Endothelial cell (in vitro differentiated cells): ENCODE data around the gene CALHM1. TPM values are rescaled to one million over a fixed set of nuclear protein-coding genes. Genes with fewer than 3 reads are reported as not detected.

Experiments
- DNase-seq: peaks from one replicate; pipeline ENCODE4 v3.0.0; 2021; ENCODE audit warnings: low spot score
- H3K27ac Mint-ChIP-seq: one replicate; pipeline ENCODE4 v1.8.0; 2021; ENCODE audit warnings: mixed read lengths, inconsistent platforms; ENCODE audit not compliant: unreplicated experiment
- H3K27me3 Mint-ChIP-seq: one replicate; pipeline ENCODE4 v1.8.0; 2021; ENCODE audit warnings: mild to moderate bottlenecking, moderate library complexity, mixed read lengths, inconsistent platforms; ENCODE audit not compliant: unreplicated experiment
- H3K36me3 Mint-ChIP-seq: one replicate; pipeline ENCODE4 v1.8.0; 2021; ENCODE audit warnings: mild to moderate bottlenecking, low read depth, mixed read lengths, inconsistent platforms; ENCODE audit not compliant: unreplicated experiment
- H3K4me1 Mint-ChIP-seq: one replicate; pipeline ENCODE4 v1.8.0; 2021; ENCODE audit warnings: mild to moderate bottlenecking, mixed read lengths, inconsistent platforms; ENCODE audit not compliant: unreplicated experiment
- H3K4me3 Mint-ChIP-seq: one replicate; pipeline ENCODE4 v1.8.0; 2021; ENCODE audit warnings: mild to moderate bottlenecking, mixed read lengths, inconsistent platforms; ENCODE audit not compliant: unreplicated experiment
- H3K9me3 Mint-ChIP-seq: one replicate; pipeline ENCODE4 v1.8.0; 2021; ENCODE audit warnings: mixed read lengths, inconsistent platforms; ENCODE audit not compliant: unreplicated experiment
- total RNA-seq: library from RNA; stranded (reverse); fragmentation: NEBNext Ultra II Directional; extraction: Animal tissue kit (Norgen Biotek cat#: 25700); gene quantifications from one replicate; pipeline ENCODE4 v1.2.1, GENCODE V29; 2021; ENCODE audit not compliant: unreplicated experiment
- TF ChIP-seq, protein P1 (sequence below): fragments of 200-600 bp; sonication (generic); IDR thresholded peaks from one replicate; pipeline ENCODE4 v1.5.0; 2021; ENCODE audit warnings: antibody characterized with exemption; ENCODE audit not compliant: unreplicated experiment

The CALHM1 gene
- total RNA-seq, 1 donor from 2014 or later = not detected

DNA sequence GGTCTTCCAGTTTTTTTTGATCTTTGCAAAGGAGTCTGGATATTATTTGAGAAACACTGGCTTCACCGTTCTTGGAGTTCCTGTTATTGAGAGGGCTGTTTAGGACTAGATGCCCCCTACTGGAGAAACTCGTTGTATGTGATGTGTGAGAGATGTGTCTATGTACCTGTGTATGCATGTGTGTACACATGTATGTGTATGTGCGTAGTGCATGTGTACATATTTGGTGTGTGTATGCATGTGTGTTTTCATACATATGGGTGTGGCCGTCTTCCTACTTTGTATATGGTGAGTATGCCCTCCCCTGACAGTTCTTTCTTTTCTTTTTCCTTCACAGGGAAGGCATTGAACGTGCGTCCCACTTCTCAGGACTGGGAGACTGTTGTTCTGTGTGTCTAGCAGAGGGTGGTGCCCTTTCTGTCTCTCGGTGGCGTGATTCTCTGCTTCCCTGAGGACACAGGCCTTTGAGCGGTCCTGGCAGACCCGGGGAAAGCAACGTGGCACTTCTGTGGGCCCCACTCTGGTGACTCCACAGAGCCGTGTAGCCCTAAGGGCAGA is 23.4 kb upstream of the CALHM1 start:
- Mint-ChIP-seq H3K4me3 (no peak overlapping the region), H3K27ac (no peak overlapping the region)
- DNase-seq = peak; percentile 50

DNA sequence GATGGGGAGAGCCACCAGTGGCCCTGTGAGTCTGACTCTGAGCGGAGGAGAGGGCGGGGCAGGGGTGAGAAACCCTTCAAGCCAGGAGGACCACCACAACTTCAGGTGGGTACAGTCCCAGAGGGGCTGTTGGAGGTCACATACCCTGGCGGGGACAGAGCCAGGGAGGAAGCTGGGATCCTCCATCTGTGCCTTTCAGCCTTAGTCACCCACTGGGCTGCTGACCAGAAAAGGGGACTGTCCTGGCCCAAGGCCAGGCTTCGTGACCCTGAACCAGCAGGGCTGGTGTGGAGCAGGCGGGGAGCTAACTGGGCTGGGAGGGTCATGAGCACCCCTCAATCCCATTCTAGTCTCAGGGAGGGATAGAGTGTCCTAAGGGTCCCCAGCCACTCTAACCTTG is 21.8 kb upstream of the CALHM1 start:
- TF ChIP-seq, protein P1, sequence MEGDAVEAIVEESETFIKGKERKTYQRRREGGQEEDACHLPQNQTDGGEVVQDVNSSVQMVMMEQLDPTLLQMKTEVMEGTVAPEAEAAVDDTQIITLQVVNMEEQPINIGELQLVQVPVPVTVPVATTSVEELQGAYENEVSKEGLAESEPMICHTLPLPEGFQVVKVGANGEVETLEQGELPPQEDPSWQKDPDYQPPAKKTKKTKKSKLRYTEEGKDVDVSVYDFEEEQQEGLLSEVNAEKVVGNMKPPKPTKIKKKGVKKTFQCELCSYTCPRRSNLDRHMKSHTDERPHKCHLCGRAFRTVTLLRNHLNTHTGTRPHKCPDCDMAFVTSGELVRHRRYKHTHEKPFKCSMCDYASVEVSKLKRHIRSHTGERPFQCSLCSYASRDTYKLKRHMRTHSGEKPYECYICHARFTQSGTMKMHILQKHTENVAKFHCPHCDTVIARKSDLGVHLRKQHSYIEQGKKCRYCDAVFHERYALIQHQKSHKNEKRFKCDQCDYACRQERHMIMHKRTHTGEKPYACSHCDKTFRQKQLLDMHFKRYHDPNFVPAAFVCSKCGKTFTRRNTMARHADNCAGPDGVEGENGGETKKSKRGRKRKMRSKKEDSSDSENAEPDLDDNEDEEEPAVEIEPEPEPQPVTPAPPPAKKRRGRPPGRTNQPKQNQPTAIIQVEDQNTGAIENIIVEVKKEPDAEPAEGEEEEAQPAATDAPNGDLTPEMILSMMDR = no peak
- Mint-ChIP-seq H3K4me3 (no peak overlapping the region), H3K27ac (no peak overlapping the region), H3K4me1 (no peaks in the 10 kb centered on the region), H3K27me3 (peaks cover 5% of the 10 kb centered on the region), H3K9me3 (no peaks in the 10 kb centered on the region), H3K36me3 (no peaks in the 10 kb centered on the region)
- DNase-seq = no peak

More for the DNA sequence above, 23.4 kb upstream of the CALHM1 start:
- Mint-ChIP-seq H3K27me3 (peaks cover 5% of the 10 kb centered on the region), H3K4me1 (no peaks in the 10 kb centered on the region), H3K9me3 (no peaks in the 10 kb centered on the region), H3K36me3 (no peaks in the 10 kb centered on the region)
- TF ChIP-seq, protein P1 = peak; percentile 75

DNA sequence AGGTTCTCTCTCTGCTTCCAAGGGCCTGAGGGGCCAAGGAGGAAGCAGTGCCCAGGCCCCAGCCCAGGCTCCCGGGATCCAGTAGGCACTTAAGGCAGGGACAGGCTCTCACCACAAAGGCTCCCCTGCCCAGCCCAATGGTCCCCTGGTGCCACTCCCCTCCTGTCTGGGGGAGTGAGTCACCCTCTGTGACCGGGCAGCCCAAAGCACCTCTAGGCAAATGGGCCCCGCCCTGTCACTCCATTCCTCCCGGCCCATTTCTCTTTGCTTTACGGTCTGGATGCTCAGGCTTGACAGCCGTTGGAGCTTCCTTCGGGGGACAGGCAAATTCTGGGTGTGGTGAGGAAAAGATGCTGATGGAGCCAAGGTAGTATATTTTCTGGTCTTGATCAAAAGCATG is 20.4 kb upstream of the CALHM1 start, which contains the start of gene CALHM3:
Gene CALHM3 (minus strand): TSS at position 106 of the 400 bp plus-strand sequence. CDS start 208 bp downstream, outside the sequence.
- TF ChIP-seq, protein P1 = no peak
- no peak for DNase-seq
- no peaks in the 10 kb centered on the region for H3K36me3 Mint-ChIP-seq
- H3K27me3 Mint-ChIP-seq = peaks cover 5% of the 10 kb centered on the region
- H3K27ac Mint-ChIP-seq = no peak within 1 kb of the TSS
- H3K4me3 Mint-ChIP-seq = no peak within 1 kb of the TSS
- H3K4me1 Mint-ChIP-seq = no peaks in the 10 kb centered on the region
- H3K9me3 Mint-ChIP-seq = no peaks in the 10 kb centered on the region

DNA sequence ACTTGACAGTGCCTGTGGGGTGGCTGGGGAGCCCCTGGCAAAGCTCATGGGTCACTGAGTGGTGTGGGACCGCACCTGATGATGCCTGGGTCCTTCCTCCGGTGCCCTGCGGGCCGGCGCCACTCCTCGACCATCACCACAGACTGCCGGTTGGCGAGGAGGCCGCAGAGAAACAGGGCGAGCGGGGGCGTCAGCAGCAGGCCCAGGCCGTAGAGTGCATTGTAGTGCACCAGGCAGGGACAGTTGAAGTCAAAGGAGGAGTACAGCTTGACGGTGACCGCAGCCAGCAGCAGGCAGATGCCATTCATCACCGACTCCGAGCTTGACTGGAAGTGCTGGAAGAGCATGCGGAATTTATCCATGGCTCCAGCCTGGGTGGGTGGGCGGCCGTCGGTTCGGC is 20.0 kb upstream of the CALHM1 start:
- Mint-ChIP-seq H3K4me1 (no peaks in the 10 kb centered on the region), H3K4me3 (no peak overlapping the region), H3K9me3 (no peaks in the 10 kb centered on the region), H3K36me3 (no peaks in the 10 kb centered on the region), H3K27ac (no peak overlapping the region), H3K27me3 (peaks cover 5% of the 10 kb centered on the region)
- no peak for DNase-seq
- TF ChIP-seq, protein P1 = no peak

DNA sequence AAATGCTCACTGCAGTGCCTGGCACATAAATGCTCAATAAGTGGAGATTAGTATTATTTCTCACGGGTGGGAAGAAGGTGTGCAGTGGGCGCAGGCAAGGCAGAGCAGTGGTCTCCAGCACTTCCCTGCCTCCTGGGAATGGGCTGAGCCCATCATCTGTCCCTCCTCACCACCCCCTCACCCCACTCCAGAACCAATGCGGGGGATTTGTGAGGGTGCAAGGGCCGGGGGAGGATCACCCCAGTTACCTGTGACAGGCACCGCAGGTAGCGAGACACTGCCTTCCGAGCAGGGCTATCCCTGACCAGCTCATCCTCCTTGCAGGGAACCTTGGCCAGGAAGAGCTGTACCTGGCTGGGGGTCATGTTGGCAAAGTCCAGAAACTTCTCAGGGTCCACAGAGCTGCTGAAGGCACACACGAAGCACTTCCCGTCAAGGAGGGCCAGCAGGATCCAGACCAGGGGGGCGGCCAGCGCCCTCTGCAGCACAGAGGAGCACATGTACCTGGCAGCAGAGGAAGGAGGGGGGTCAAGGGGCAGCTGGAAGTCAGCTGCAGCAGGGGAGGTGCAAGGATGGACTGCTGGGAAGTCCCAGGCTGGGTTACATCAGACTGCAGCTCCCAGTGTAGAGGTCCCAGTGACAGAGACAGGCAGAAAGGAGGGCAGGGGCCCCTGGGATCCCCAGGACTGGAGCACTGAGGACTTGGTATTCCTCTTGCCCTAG is 17.5 kb upstream of the CALHM1 start:
- Mint-ChIP-seq H3K4me1 (no peaks in the 10 kb centered on the region), H3K27me3 (peaks cover 5% of the 10 kb centered on the region), H3K4me3 (no peak overlapping the region), H3K9me3 (no peaks in the 10 kb centered on the region), H3K36me3 (no peaks in the 10 kb centered on the region), H3K27ac (no peak overlapping the region)
- DNase-seq = peak; percentile 46
- TF ChIP-seq, protein P1 = no peak
